Measurements from ENCODE around the gene AQP12B.
"Not testable (repeated sequence)": the region's sequence is repeated elsewhere in the genome, so short reads cannot be mapped to it uniquely, and the experiment has no call there.

The AQP12B gene

DNA sequence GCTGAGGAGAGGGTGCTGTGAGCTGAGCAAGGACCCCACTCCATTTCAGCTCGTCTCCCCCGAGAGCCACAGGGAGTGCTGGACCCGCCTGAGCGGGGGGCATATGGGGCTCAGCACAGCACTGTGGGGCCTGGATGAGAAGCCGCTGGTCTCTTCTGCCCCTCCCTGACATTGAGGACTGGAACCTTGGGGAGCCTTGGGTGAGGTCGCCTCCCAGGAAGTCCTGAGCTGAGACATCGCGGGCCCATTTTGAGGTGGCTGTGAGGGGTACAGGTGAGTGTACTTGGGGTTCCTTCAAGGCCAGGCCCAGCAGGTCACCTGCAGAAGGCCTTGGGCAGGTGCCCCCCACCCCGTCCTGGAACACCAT, 5.9 kb upstream of the AQP12B start:
- TF ChIP-seq, protein P1, sequence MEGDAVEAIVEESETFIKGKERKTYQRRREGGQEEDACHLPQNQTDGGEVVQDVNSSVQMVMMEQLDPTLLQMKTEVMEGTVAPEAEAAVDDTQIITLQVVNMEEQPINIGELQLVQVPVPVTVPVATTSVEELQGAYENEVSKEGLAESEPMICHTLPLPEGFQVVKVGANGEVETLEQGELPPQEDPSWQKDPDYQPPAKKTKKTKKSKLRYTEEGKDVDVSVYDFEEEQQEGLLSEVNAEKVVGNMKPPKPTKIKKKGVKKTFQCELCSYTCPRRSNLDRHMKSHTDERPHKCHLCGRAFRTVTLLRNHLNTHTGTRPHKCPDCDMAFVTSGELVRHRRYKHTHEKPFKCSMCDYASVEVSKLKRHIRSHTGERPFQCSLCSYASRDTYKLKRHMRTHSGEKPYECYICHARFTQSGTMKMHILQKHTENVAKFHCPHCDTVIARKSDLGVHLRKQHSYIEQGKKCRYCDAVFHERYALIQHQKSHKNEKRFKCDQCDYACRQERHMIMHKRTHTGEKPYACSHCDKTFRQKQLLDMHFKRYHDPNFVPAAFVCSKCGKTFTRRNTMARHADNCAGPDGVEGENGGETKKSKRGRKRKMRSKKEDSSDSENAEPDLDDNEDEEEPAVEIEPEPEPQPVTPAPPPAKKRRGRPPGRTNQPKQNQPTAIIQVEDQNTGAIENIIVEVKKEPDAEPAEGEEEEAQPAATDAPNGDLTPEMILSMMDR (IDR thresholded peaks at IDR 0.05; ENCODE audit: low read depth, low read length, missing control alignments), result no peak
- no peak overlapping the region for H3K4me3 ChIP-seq (ENCODE audit: low read depth, low read length)
- no peak for DNase-seq (ENCODE audit: low read depth)

DNA sequence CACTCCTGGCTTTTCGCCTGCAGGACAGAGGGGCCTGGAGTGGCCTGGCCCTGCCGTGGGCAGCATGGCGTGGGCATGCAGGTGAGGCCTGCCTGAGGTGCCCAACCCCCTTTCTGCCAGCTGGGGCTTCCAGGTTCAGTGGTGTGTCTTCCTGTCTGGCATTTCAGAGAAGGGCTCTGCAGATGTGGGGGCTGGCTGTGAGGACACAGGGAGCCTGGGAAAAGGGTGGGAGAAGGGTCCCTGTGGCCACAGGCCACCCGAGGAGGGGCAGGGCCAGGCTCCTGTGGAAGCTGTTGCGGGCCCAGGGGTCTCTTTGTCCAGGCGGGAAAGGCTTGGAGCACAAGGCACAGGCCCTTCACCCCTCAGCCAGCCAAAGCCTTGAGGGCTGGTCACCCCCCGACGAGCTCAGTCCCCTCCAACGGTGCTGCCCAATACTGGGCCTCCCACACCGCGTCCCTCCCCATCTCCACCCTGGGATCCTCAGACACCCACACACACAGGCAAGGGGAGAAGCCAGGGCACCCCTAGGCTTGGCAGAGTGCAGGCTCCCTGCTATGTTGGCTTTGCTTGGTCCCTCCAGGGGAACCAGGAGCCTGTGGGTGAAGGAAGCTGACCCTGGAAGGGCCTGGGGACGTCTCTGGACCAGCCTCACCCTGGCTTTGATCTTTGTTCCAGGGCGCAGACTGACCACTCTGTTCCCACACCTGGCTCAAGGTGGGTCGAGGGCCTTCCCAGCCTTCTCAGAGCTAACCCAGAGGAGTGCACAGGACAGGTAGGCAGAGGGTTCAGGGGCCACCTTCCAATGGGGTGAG, 5.3 kb upstream of the AQP12B start:
- TF ChIP-seq, protein P1 (IDR thresholded peaks at IDR 0.05; ENCODE audit: low read depth, low read length, missing control alignments), result no peak
- DNase-seq (ENCODE audit: low read depth), result no peak
- H3K4me3 ChIP-seq (ENCODE audit: low read depth, low read length), result no peak overlapping the region

DNA sequence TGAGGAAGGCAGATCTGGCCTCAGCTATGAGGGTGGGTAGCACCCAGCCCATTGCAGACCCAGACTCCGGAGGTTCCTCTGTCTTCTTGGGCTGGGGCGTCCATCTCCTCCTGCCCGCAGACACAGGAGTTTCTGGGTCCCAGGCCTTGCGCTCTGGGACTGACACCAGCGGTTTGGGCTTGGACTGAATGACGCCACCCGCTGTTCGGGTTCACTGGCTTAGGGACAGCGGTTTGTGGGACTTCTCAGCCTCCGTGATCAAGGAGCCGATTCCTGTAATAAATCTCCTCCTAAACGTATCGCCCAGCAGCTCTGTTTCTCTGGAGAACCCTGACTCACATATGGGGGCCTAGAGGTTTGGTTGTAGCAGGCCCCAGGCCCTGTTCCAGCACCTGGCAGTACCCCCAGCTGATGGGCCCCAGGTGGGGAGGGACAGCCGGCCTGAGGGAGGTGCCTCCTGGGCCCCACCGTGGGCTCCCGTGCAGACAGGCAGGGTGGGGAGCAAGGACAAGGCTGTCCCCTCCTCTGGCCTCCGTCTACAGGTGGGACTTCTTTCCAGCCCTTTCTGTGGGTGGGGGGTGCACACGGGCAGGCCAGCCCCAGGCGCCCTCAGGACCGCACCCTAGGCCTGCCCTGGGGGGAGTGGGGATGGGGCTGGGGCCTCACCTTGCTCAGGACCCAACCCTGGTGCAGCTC, 4.5 kb upstream of the AQP12B start:
- H3K4me3 ChIP-seq (ENCODE audit: low read depth, low read length), result no peak overlapping the region
- no peak for DNase-seq (ENCODE audit: low read depth)
- TF ChIP-seq, protein P1 (IDR thresholded peaks at IDR 0.05; ENCODE audit: low read depth, low read length, missing control alignments), result no peak

DNA sequence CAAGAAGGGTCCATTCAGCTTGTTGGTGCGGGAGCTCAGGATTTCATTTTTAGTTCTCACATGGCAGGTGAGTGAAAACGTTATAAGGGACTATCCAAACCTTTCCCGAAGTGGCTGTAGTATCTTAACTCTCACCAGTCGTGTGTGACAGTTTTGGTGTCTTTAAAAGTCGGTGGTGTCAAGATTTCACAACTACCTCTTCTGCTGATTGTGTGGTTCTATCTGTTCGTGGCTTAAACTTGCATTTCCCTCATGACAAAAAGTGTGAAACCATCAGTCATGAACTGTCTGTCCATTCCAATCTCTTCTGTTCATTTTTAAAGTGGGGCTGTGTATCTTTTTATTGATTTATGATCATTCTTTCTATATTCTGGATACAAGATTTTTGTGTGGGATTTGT, 3.8 kb upstream of the AQP12B start:
- H3K4me3 ChIP-seq (ENCODE audit: low read depth, low read length), result no peak overlapping the region
- TF ChIP-seq, protein P1 (IDR thresholded peaks at IDR 0.05; ENCODE audit: low read depth, low read length, missing control alignments), result no peak
- DNase-seq (ENCODE audit: low read depth), result no peak

DNA sequence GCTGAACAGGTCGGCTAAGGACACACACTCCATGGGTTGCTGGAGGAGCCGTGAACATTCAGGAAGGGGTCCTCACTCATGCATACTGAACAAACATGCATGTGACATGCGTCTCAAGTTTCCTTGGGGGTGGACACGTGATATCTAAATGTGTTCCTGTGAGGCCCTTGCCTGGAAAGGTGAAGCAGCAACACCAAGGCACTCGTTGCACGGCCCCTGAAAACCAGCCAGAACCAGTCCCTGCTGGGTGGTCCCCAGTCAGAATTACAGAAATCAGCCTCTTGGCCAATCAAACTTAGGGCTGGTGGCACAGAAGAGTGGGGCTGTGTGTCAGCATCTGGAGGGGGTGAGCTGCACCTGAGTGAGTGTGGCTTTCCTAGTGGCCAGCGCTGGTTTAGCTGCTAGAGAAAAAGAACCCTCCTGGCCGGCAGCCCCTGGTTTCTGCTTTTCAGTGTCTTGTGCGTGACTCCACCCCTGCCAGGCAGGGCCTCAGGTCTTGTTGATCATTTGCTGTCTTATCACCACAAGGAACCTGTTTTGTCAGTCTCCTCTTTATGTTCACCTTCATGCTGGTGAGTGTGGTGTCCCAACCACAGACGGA, 3.2 kb upstream of the AQP12B start:
- no peak overlapping the region for H3K4me3 ChIP-seq (ENCODE audit: low read depth, low read length)
- no peak for DNase-seq (ENCODE audit: low read depth)

DNA sequence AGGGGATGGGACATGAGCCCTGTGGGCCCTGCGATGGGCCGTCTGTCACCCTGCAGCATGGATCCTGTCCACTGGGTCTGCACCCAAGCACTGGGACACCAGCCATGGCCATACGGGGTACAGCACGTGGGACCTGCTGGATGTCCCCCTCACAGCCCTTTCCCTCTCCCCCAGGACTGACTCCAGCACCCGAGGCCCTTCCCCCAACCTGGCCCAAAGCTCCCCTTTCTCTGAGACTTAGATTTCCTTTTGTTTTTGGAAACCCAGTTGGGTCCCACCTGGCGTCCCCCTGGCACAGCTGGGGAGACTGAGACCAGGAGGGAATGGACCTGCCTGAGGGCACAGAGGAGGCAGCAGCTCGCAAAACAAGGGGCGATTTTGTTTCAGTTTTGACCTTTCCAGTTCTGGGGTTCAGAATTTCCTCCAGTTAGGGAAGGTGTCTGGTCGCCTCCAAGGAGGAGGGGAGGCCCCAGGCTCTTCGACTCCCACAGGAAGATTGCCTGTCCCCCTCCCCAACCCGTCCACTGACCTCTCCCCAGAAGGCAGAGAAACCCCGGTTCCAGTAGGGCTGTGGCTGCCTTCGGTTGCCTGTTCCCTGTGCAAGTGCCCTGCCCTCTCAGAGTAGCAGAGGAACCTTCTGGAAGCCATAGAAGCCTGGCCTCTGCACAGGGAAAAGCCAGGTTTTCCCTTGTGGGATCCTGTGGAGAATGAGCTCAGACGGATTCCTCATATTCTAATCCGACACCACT, 1.5 kb upstream of the AQP12B start:
- DNase-seq (ENCODE audit: low read depth), result not testable (repeated sequence)

More for the DNA sequence above, 3.2 kb upstream of the AQP12B start:
- TF ChIP-seq, protein P1 (IDR thresholded peaks at IDR 0.05; ENCODE audit: low read depth, low read length, missing control alignments), result no peak

DNA sequence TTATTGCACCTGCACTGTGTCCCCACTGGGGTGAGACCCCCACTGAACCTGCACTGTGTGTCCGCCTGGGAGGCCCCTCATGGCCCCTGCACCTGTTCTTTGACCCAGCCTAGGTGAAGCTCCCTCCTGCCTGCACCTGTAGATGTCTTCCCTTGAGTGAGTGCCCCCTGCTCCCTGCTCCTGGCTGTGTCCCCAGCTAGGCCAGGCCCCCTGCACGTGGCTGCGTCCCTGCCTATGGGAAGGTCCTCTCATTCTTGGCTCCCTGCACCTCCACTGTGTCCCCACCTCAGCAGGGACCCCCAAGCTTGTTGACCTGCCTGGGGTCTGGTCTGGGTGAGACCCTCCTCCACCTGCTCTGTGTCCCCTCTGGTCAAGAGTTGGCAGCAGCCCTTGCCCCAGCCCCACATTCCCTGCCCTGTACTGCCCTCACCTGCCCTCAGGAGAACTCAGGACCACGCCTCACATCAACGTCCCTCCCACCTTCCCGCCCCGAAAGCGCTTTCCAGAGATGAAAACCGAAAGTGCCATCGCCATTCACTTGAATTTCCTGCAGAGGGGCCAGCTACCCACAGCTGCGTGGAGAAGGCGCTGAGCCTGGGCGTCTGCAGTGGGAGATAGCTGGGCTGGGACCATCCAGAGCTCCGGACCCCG, 769 bp upstream of the AQP12B start:
- H3K4me3 ChIP-seq (ENCODE audit: low read depth, low read length); DNase-seq (ENCODE audit: low read depth): not testable (repeated sequence)

More for the DNA sequence above, 1.5 kb upstream of the AQP12B start:
- H3K4me3 ChIP-seq (ENCODE audit: low read depth, low read length), result not testable (repeated sequence)

DNA sequence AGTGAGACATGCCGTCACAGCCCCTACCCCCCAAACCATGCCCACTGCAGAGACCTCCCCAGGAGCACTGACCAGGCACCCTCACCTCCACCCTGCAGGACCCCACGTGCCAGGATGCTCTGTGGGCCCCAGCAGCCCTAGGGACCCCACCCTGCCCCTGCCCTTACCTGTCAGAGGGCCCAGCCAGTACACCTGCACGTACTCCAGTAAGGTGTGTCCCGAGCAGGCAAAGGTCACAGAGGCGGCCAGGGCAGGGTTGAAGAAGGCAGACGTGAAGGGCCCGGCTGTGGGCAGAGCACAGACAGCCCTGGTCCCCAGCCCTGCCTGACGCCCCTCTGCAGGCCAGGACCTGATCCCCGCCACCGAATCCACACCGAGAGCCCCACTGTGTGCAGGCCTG, 2.5 kb downstream of the AQP12B start:
- not testable (repeated sequence) for DNase-seq (ENCODE audit: low read depth)

DNA sequence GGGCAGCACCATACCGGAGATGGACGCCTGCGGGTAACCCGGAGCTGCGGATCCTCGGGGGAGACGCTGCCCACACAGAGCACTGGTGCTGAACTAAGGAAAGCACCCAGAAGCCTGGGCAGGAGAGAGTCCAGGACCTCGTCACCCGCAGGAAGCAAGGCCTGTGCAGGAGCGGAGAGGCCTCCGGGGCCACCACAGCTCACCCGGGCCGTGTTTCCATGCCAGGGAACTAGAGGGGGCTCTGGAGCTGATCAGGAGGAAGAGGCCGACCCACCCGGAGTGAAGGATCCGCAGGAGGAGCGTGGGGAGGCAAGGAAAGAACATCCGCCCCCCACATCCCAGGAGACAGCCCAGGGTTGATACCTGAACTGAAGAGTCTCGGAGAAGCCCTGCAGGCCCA, 3.8 kb downstream of the AQP12B start:
- DNase-seq (ENCODE audit: low read depth); H3K4me3 ChIP-seq (ENCODE audit: low read depth, low read length): not testable (repeated sequence)

More for the DNA sequence above, 2.5 kb downstream of the AQP12B start:
- not testable (repeated sequence) for H3K4me3 ChIP-seq (ENCODE audit: low read depth, low read length)

DNA sequence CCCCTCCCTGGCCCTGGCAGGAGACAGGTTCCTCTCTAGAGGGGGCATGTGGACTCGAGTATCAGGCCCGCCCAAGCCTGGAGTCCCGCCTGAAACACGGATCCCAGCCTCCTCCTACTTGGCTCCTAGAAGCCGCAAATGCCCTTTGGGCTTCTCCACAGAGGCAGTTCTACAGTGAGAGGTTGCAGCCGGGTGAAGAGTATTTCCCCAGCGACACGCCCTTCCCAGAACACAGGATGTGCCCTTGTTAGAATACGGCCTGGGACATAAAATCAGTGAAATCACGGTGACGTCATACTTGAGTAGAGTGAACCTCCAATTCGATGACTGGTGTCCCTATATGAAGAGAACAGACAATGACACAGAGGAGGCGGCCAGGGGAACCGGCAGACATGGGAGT, 4.6 kb downstream of the AQP12B start:
- DNase-seq (ENCODE audit: low read depth); H3K4me3 ChIP-seq (ENCODE audit: low read depth, low read length): not testable (repeated sequence)

DNA sequence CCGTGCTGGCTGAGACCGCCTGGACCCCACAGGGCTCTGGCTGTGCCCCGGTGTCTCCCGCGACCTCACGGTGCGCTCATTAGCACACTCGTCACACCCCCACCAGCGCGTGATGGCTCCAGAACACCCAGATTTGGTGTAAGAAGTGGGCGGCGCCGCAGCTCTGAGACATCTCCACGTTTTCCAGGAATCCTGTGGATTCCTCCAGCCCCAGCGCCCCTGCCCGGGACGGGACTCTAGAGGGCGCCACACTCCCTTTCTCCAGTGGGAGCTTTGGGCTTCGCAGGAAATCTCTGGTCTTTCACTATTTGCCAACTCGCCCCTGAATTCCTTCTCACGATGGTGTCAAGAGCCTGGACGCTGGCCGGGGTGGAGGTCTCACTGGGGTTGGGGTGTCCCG, 7.3 kb downstream of the AQP12B start:
- not testable (repeated sequence) for H3K4me3 ChIP-seq (ENCODE audit: low read depth, low read length)

More for the DNA sequence above, 7.3 kb downstream of the AQP12B start:
- DNase-seq (ENCODE audit: low read depth), result not testable (repeated sequence)

Measured in GM12864 (cell line).